Smooth muscle cell (in vitro differentiated cells): ENCODE results near the gene CYB561A3. TPM values are rescaled to one million over a fixed set of nuclear protein-coding genes. Genes with fewer than 3 reads are reported as not detected.
A peak's percentile ranks its signal among the peaks of the same experiment; 100 is the strongest.

Source experiments
- DNase-seq: peaks from one replicate; lab custom pipeline; 2025; ENCODE audit not compliant: unreplicated experiment; lab: John Stamatoyannopoulos, UW
- H2AFZ ChIP-seq: fragments of 200-600 bp; sonication (generic); 2 replicates; pipeline ENCODE4 v1.6.0; 2016; ENCODE audit warnings: antibody characterized with exemption, low read depth, mild to moderate bottlenecking
- H3F3A ChIP-seq: fragments of 200-600 bp; sonication (generic); 2 replicates; pipeline ENCODE4 v1.6.0; 2017; ENCODE audit warnings: antibody characterized with exemption, low read depth
- H3K27ac ChIP-seq: fragments of 200-600 bp; sonication (generic); 2 replicates; pipeline ENCODE4 v1.5.1; 2016; ENCODE audit warnings: low read depth, mild to moderate bottlenecking
- H3K27me3 ChIP-seq: fragments of 200-600 bp; sonication (generic); 2 replicates; pipeline ENCODE4 v1.6.1; 2016; ENCODE audit warnings: low read depth, mild to moderate bottlenecking
- H3K36me3 ChIP-seq: fragments of 200-600 bp; sonication (generic); 2 replicates; pipeline ENCODE4 v1.5.1; 2016; ENCODE audit warnings: low read depth
- H3K4me1 ChIP-seq: fragments of 200-600 bp; sonication (generic); 2 replicates; pipeline ENCODE4 v1.5.1; 2016; ENCODE audit warnings: low read depth
- H3K4me2 ChIP-seq: fragments of 200-600 bp; sonication (generic); 2 replicates; pipeline ENCODE4 v1.6.0; 2016; ENCODE audit warnings: mild to moderate bottlenecking
- H3K4me3 ChIP-seq: fragments of 200-600 bp; sonication (generic); 2 replicates; pipeline ENCODE4 v1.5.1; 2016; ENCODE audit warnings: mild to moderate bottlenecking
- H3K79me2 ChIP-seq: fragments of 200-600 bp; sonication (generic); 2 replicates; pipeline ENCODE4 v1.6.0; 2016; ENCODE audit warnings: low read depth, mild to moderate bottlenecking
- H3K9ac ChIP-seq: fragments of 200-600 bp; sonication (generic); 2 replicates; pipeline ENCODE4 v1.6.0; 2016; ENCODE audit warnings: low read depth
- H3K9me3 ChIP-seq: fragments of 200-600 bp; sonication (generic); replicated peaks from 2 replicates; pipeline ENCODE4 v1.5.1; 2016; ENCODE audit warnings: low read depth
- H4K20me1 ChIP-seq: fragments of 200-600 bp; sonication (generic); 2 replicates; pipeline ENCODE4 v1.6.0; 2016; ENCODE audit warnings: low read depth
- CTCF ChIP-seq: fragments of 200-600 bp; sonication (generic); IDR thresholded peaks from 2 replicates; pipeline ENCODE4 v1.5.1; 2017; ENCODE audit warnings: borderline replicate concordance, mild to moderate bottlenecking, antibody characterized with exemption; ENCODE audit not compliant: insufficient read depth, poor library complexity, severe bottlenecking
- WGBS: methylation state at CpG from one replicate; pipeline ENCODE4 v1.1.7; 2016; ENCODE audit warnings: low lambda C conversion rate; 5-methylcytosine and 5-hydroxymethylcytosine counted together
- polyA plus RNA-seq: library from polyadenylated mRNA; unstranded; fragments of >200 nt; fragmentation: Nextera tagmentation; extraction: Ambion mirVana; gene quantifications from 2 replicates; pipeline ENCODE4 v1.2.1, GENCODE V29; 2016
- total RNA-seq: library from RNA; depleted of rRNA; stranded (reverse); fragments of >200 nt; gene quantifications from 2 replicates; pipeline ENCODE4 v1.2.3, GENCODE V29; 2014

The CYB561A3 gene
- total and polyA plus RNA-seq, 2 experiments from 2014 or later, result 19.1 to 23.7 TPM

GRCh38 chr11:61335355-61335710 is 26.3 kb downstream of the CYB561A3 start:
- no peak overlapping the region for H3K4me3 ChIP-seq
- peaks cover 21% of the 10 kb centered on the region for H3K4me1 ChIP-seq
- no peaks in the 10 kb centered on the region for H3K27me3 ChIP-seq
- peaks cover 26% of the 10 kb centered on the region for H3K79me2 ChIP-seq
- 100% methylated on average over 1 of the region's 1 CpG for WGBS
- no peak for DNase-seq
- no peaks in the 10 kb centered on the region for H3K9me3 ChIP-seq
- no peaks in the 10 kb centered on the region for H3F3A ChIP-seq
- no peak overlapping the region for H3K9ac ChIP-seq
- no peak overlapping the region for H2AFZ ChIP-seq
- no peaks in the 10 kb centered on the region for H3K36me3 ChIP-seq
- no peak overlapping the region for H3K4me2 ChIP-seq
- TF ChIP-seq CTCF, result no peak
- peaks cover 18% of the 10 kb centered on the region for H4K20me1 ChIP-seq
- H3K27ac ChIP-seq, result no peak overlapping the region

- H2AFZ ChIP-seq, result no peak overlapping the region
- no peaks in the 10 kb centered on the region for H3K9me3 ChIP-seq
- no peaks in the 10 kb centered on the region for H3K27me3 ChIP-seq
- no peaks in the 10 kb centered on the region for H3K36me3 ChIP-seq
- peaks cover 24% of the 10 kb centered on the region for H4K20me1 ChIP-seq
- H3K4me3 ChIP-seq, result no peak overlapping the region
- DNase-seq, result no peak
- no peaks in the 10 kb centered on the region for H3F3A ChIP-seq
- 82% methylated on average over 16 of the region's 16 CpGs for WGBS
- H3K4me2 ChIP-seq, result no peak overlapping the region
- H3K4me1 ChIP-seq, result peaks cover 21% of the 10 kb centered on the region
- no peak overlapping the region for H3K27ac ChIP-seq
- peaks cover 32% of the 10 kb centered on the region for H3K79me2 ChIP-seq
- TF ChIP-seq CTCF, result no peak
- no peak overlapping the region for H3K9ac ChIP-seq
These were observed 27.0 kb downstream of the CYB561A3 start for GRCh38 chr11:61334434-61335354.

- peaks cover 41% of the 10 kb centered on the region for H3K79me2 ChIP-seq
These were observed 27.9 kb downstream of the CYB561A3 start for GRCh38 chr11:61333550-61334433.

More at GRCh38 chr11:61333550-61334433, 27.9 kb downstream of the CYB561A3 start:
- Histone ChIP-seq H3K27me3 (no peaks in the 10 kb centered on the region), H3K36me3 (no peaks in the 10 kb centered on the region), H3K9me3 (no peaks in the 10 kb centered on the region), H3K4me1 (peaks cover 21% of the 10 kb centered on the region), H2AFZ (peak overlapping the region; percentile 86), H3K4me2 (peak overlapping the region; percentile 88), H3K9ac (peak overlapping the region; percentile 97), H3K4me3 (peak overlapping the region; percentile 90), H4K20me1 (peaks cover 33% of the 10 kb centered on the region), H3F3A (no peaks in the 10 kb centered on the region), H3K27ac (peak overlapping the region; percentile 81)
- TF ChIP-seq CTCF, result no peak
- 38% methylated on average over 19 of the region's 19 CpGs for WGBS
- no peak for DNase-seq
